Esophagus muscularis mucosa (tissue), 4 donors: ENCODE measurements around the gene SLFN12.

Experiments
- EP300 ChIP-seq: sonication (generic); formaldehyde crosslinking; IDR thresholded peaks from one replicate; pipeline ENCODE4 v1.6.1; 2017; ENCODE audit warnings: antibody characterized with exemption
- POLR2A ChIP-seq: fragments of 450-650 bp; IDR thresholded peaks from one replicate; pipeline ENCODE4 v1.6.1; 2017; ENCODE audit warnings: antibody characterized with exemption, moderate library complexity, mild to moderate bottlenecking, low read depth
- POLR2AphosphoS5 ChIP-seq, 2 donors: sonication (generic); formaldehyde crosslinking; IDR thresholded peaks; one replicate each; pipeline ENCODE4 v1.6.1; 2017; ENCODE audit warnings: antibody characterized with exemption in 2 of 2
- TF ChIP-seq, protein P1 (sequence below), 3 experiments: fragments of 200-600 bp in 2 of 3; fragments of 450-650 bp in 1 of 3; sonication (generic) in 2 of 3; IDR thresholded peaks; one replicate each; pipeline ENCODE4 v1.5.1; 2017 to 2019; ENCODE audit warnings: antibody characterized with exemption in 3 of 3, mild to moderate bottlenecking in 2 of 3, moderate library complexity in 1 of 3

GRCh38 chr17:35376245-35376644 lies 56.1 kb downstream of the SLFN12 start:
- TF ChIP-seq, protein P1, sequence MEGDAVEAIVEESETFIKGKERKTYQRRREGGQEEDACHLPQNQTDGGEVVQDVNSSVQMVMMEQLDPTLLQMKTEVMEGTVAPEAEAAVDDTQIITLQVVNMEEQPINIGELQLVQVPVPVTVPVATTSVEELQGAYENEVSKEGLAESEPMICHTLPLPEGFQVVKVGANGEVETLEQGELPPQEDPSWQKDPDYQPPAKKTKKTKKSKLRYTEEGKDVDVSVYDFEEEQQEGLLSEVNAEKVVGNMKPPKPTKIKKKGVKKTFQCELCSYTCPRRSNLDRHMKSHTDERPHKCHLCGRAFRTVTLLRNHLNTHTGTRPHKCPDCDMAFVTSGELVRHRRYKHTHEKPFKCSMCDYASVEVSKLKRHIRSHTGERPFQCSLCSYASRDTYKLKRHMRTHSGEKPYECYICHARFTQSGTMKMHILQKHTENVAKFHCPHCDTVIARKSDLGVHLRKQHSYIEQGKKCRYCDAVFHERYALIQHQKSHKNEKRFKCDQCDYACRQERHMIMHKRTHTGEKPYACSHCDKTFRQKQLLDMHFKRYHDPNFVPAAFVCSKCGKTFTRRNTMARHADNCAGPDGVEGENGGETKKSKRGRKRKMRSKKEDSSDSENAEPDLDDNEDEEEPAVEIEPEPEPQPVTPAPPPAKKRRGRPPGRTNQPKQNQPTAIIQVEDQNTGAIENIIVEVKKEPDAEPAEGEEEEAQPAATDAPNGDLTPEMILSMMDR (IDR thresholded peaks at IDR 0.05): no peak
- TF ChIP-seq POLR2A (no peak), POLR2AphosphoS5 (IDR thresholded peaks at IDR 0.05) (peak in 1 of 2 donors; percentile 14), EP300 (no peak)
